ENCODE results near the gene FRMD4A.

The FRMD4A gene

GRCh38 chr10:13615650-13616300 is 714.9 kb downstream of the FRMD4A start:
- DNase-seq: no peak

- DNase-seq: no peak
Measured at GRCh38 chr10:13614530-13615332, 716.0 kb downstream of the FRMD4A start.

GRCh38 chr10:13613519-13613918 is 717.2 kb downstream of the FRMD4A start:
- no peak for DNase-seq

GRCh38 chr10:13612654-13613373 is 717.9 kb downstream of the FRMD4A start:
- no peak for DNase-seq

- no peak for DNase-seq
Measured at GRCh38 chr10:13608246-13608853, 722.4 kb downstream of the FRMD4A start.

GRCh38 chr10:13604357-13605040 is 726.2 kb downstream of the FRMD4A start:
- no peak for DNase-seq

- no peak for DNase-seq
Measured at GRCh38 chr10:13597909-13598308, 732.8 kb downstream of the FRMD4A start.

- DNase-seq: no peak
Measured at GRCh38 chr10:13594641-13595040, 736.1 kb downstream of the FRMD4A start.
